ENCODE measurements around the gene KNDC1. TPM values are rescaled to one million over a fixed set of nuclear protein-coding genes. Genes with fewer than 3 reads are reported as not detected.

KNDC1 gene
- total and polyA plus RNA-seq, 2 of the 4 experiments (the other 2 are of a cell fraction), result 0.18 to 1.1 TPM

DNA sequence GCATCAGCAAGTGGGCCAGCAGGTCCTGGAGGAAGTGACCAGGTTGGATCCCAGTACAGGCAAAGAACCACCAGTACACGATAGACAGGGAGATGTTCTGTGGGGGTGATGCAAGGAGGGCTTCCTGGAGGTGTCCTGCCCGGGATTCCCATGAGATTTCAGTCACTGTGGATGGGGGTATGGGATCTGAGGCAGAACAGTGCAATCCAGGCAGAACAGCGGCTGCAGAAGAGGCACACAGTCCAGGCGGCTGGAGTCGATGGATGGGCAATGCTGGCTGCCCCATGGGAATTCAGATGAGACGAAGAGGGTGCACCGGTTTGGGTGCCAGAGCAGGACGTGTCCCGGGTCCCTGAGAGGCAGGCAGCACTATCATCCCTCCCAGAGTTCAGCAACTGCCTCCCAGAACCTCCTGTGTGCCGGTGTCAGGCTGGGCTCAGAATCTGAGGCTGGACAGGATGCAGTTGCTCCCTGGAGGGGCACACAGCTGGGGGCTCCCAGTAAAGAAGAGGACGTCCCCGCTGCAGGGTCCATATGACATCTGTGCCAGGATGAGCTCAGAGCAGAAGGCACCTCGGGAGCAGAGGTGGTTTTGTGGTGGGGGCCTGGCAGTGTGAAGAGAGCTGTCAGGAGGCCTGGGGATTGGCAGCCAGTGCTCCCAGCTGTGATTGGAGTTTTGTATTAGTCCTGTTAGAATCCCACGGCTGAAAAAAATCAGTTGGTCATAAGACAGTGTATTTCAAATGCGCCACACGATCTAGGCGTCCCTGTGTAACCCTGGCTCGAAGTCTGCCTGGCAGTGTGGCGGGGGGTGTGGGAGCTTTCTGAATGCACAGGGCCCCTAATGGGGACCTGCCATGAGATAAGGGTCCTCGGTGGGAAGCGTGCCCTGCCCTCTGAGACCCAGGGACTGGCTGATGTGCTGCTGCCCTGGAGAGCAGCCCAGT lies 3.2 kb downstream of the KNDC1 start:
- H4K91ac ChIP-seq (ENCODE audit: insufficient read depth, low read depth, low read length), result no peak overlapping the region
- no peak overlapping the region for H2BK20ac ChIP-seq (ENCODE audit: low read depth, low read length)
- H3K36me3 ChIP-seq (ENCODE audit: control insufficient read depth, insufficient read depth, low read length), result peaks cover 4% of the 10 kb centered on the region
- H3K79me1 ChIP-seq (ENCODE audit: low read depth in 1 of 2, low read length in 2 of 2), result no peaks in the 10 kb centered on the region
- H3K27me3 ChIP-seq (ENCODE audit: control insufficient read depth, insufficient read depth, low read length), result no peaks in the 10 kb centered on the region
- no peak overlapping the region for H3K56ac ChIP-seq (ENCODE audit: extremely low read depth, insufficient read depth, low read length)
- H3K9me3 ChIP-seq (ENCODE audit: control insufficient read depth, insufficient read depth, low read length), result no peaks in the 10 kb centered on the region
- H4K5ac ChIP-seq (ENCODE audit: low read depth, low read length), result no peak overlapping the region
- H3K4me2 ChIP-seq (ENCODE audit: low read depth, low read length), result no peak overlapping the region
- no peak overlapping the region for H3K23ac ChIP-seq (ENCODE audit: low read depth, low read length)
- no peak overlapping the region for H2AK9ac ChIP-seq (replicated peaks; ENCODE audit: low read depth, low read length, poor library complexity)
- H3K27ac ChIP-seq (ENCODE audit: insufficient read depth, low read length), result no peak overlapping the region
- ATAC-seq (ENCODE audit: low read depth) (no peak), DNase-seq (no peak)
- H2AK5ac ChIP-seq (ENCODE audit: low read depth, low read length), result no peak overlapping the region
- H2BK120ac ChIP-seq (ENCODE audit: low read depth, low read length), result no peak overlapping the region
- H3K4ac ChIP-seq (ENCODE audit: low read depth, low read length), result no peak overlapping the region
- H2BK5ac ChIP-seq (ENCODE audit: low read depth, low read length, poor library complexity, severe bottlenecking), result no peak overlapping the region
- TF ChIP-seq, protein P1, sequence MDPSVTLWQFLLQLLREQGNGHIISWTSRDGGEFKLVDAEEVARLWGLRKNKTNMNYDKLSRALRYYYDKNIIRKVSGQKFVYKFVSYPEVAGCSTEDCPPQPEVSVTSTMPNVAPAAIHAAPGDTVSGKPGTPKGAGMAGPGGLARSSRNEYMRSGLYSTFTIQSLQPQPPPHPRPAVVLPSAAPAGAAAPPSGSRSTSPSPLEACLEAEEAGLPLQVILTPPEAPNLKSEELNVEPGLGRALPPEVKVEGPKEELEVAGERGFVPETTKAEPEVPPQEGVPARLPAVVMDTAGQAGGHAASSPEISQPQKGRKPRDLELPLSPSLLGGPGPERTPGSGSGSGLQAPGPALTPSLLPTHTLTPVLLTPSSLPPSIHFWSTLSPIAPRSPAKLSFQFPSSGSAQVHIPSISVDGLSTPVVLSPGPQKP (IDR thresholded peaks at IDR 0.05; ENCODE audit: borderline replicate concordance, low read depth, low read length), result no peak
- TF ChIP-seq MAZ (IDR thresholded peaks at IDR 0.05; ENCODE audit: borderline replicate concordance, low read depth, low read length), result no peak
- TF ChIP-seq BHLHE40 (IDR thresholded peaks at IDR 0.05; ENCODE audit: low read depth, low read length), result no peak
- TF ChIP-seq, protein P2, sequence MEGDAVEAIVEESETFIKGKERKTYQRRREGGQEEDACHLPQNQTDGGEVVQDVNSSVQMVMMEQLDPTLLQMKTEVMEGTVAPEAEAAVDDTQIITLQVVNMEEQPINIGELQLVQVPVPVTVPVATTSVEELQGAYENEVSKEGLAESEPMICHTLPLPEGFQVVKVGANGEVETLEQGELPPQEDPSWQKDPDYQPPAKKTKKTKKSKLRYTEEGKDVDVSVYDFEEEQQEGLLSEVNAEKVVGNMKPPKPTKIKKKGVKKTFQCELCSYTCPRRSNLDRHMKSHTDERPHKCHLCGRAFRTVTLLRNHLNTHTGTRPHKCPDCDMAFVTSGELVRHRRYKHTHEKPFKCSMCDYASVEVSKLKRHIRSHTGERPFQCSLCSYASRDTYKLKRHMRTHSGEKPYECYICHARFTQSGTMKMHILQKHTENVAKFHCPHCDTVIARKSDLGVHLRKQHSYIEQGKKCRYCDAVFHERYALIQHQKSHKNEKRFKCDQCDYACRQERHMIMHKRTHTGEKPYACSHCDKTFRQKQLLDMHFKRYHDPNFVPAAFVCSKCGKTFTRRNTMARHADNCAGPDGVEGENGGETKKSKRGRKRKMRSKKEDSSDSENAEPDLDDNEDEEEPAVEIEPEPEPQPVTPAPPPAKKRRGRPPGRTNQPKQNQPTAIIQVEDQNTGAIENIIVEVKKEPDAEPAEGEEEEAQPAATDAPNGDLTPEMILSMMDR (conservative IDR thresholded peaks at IDR 0.05; ENCODE audit: low read depth, low read length), result no peak
- TF ChIP-seq MXI1 (IDR thresholded peaks at IDR 0.05; ENCODE audit: borderline replicate concordance, low read depth, low read length), result no peak
- TF ChIP-seq CEBPB (IDR thresholded peaks at IDR 0.05; ENCODE audit: low read depth, low read length), result no peak
- no peak for TF ChIP-seq RCOR1 (IDR thresholded peaks at IDR 0.05; ENCODE audit: insufficient replicate concordance, low read length)
- TF ChIP-seq, protein P3, sequence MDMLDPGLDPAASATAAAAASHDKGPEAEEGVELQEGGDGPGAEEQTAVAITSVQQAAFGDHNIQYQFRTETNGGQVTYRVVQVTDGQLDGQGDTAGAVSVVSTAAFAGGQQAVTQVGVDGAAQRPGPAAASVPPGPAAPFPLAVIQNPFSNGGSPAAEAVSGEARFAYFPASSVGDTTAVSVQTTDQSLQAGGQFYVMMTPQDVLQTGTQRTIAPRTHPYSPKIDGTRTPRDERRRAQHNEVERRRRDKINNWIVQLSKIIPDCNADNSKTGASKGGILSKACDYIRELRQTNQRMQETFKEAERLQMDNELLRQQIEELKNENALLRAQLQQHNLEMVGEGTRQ (IDR thresholded peaks at IDR 0.05; ENCODE audit: low read depth, low read length), result no peak
- no peak for TF ChIP-seq NFE2L2 (IDR thresholded peaks at IDR 0.05; ENCODE audit: low read depth, low read length)
- TF ChIP-seq CHD1 (IDR thresholded peaks at IDR 0.05; ENCODE audit: low read depth, low read length), result no peak
- no peak for TF ChIP-seq POLR2A (IDR thresholded peaks at IDR 0.05; ENCODE audit: low read depth, low read length)
- CTCF ChIA-PET, result no interaction called here
- dilution Hi-C loops (cut with HindIII; ENCODE audit: low sequenced_read_pairs, unreplicated experiment) (no loop called here), intact Hi-C loops (cut with micrococcal nuclease) (no loop called here), in situ Hi-C loops (cut with MboI; ENCODE audit: low sequenced_read_pairs) (no loop called here)
- no peak overlapping the region for H3K14ac ChIP-seq (replicated peaks; ENCODE audit: low read depth, low read length)
- no peaks in the 10 kb centered on the region for H4K20me1 ChIP-seq (ENCODE audit: insufficient read depth, low read length)
- no peak overlapping the region for H3K4me3 ChIP-seq (ENCODE audit: insufficient read depth, low read depth, low read length)
- no peak overlapping the region for H3K18ac ChIP-seq (ENCODE audit: low read depth, low read length)
- no TSS peak for BruUV-seq (replicated peaks)
- H3K4me1 ChIP-seq (ENCODE audit: control insufficient read depth, insufficient read depth, low read length), result peaks cover 9% of the 10 kb centered on the region; the same call in 1 of the 2 replicates
- H4K8ac ChIP-seq (ENCODE audit: low read depth in 2 of 2, low read length in 2 of 2), result no peak overlapping the region
- H2AFZ ChIP-seq (replicated peaks; ENCODE audit: low read length, poor library complexity), result peak overlapping the region; percentile 14
- H2BK15ac ChIP-seq (ENCODE audit: low read depth, low read length), result no peak overlapping the region
- no peak overlapping the region for H3K9ac ChIP-seq (ENCODE audit: low read depth, low read length)
- WGBS, 2 experiments (ENCODE audit: extremely low coverage in 2 of 2, insufficient read length in 1 of 2), result 95% methylated on average over 7 of the region's 21 CpGs; no CpG with 5 or more reads in 1 of the 2 experiments
- POLR2A ChIA-PET (ENCODE audit: unreplicated experiment), result no interaction called here
- H3K9me1 ChIP-seq (ENCODE audit: insufficient read depth, low read length), result no peaks in the 10 kb centered on the region; the same call in 1 of the 2 replicates
